ENCODE data around the gene COL17A1. TPM values are rescaled to one million over a fixed set of nuclear protein-coding genes. Genes with fewer than 3 reads are reported as not detected.
A peak's percentile ranks its signal among the peaks of the same experiment; 100 is the strongest.

The COL17A1 gene
- total RNA-seq, 2 donors from 2014 or later: 1.1 to 2.3 TPM

- WGBS, 2 experiments (ENCODE audit: insufficient coverage in 1 of 2, insufficient read length in 1 of 2): 95% methylated on average over 5 of the region's 5 CpGs
- Mint-ChIP-seq H3K27ac (no peak overlapping the region), H3K36me3 (ENCODE audit: low read depth) (no peaks in the 10 kb centered on the region), H3K4me1 (peaks cover 30% of the 10 kb centered on the region), H3K9me3 (no peaks in the 10 kb centered on the region), H3K27me3 (ENCODE audit: insufficient read depth) (no peaks in the 10 kb centered on the region), H3K4me3 (no peak overlapping the region)
- no peaks in the 10 kb centered on the region for H3K36me3 ChIP-seq (ENCODE audit: control insufficient read depth, insufficient read depth, low read length)
- TF ChIP-seq CTCF (conservative IDR thresholded peaks at IDR 0.05): no peak
- H3K27ac ChIP-seq (ENCODE audit: low read depth, low read length): no peak overlapping the region
- no peak overlapping the region for H3K9ac ChIP-seq (ENCODE audit: extremely low read depth, low read length, poor library complexity, severe bottlenecking)
- H3K4me3 ChIP-seq (ENCODE audit: low read length): no peak overlapping the region
- no peaks in the 10 kb centered on the region for H3K9me3 ChIP-seq (ENCODE audit: control insufficient read depth, low read length)
- peaks cover 5% of the 10 kb centered on the region for H3K4me1 ChIP-seq (ENCODE audit: control insufficient read depth, insufficient read depth, low read length)
- DNase-seq: no peak
- H3K27me3 ChIP-seq (ENCODE audit: control insufficient read depth, insufficient read depth, low read length, poor library complexity, severe bottlenecking): no peaks in the 10 kb centered on the region
Observed at GRCh38 chr10:104081998-104082397, 3.7 kb downstream of the COL17A1 start.

- TF ChIP-seq CTCF (conservative IDR thresholded peaks at IDR 0.05): peak; percentile 52
- Histone ChIP-seq H3K27me3 (ENCODE audit: control insufficient read depth, insufficient read depth, low read length, poor library complexity, severe bottlenecking) (no peaks in the 10 kb centered on the region), H3K9ac (ENCODE audit: extremely low read depth, low read length, poor library complexity, severe bottlenecking) (no peak overlapping the region), H3K4me3 (ENCODE audit: low read length) (no peak overlapping the region), H3K27ac (ENCODE audit: low read depth, low read length) (no peak overlapping the region), H3K4me1 (ENCODE audit: control insufficient read depth, insufficient read depth, low read length) (peaks cover 5% of the 10 kb centered on the region), H3K36me3 (ENCODE audit: control insufficient read depth, insufficient read depth, low read length) (no peaks in the 10 kb centered on the region), H3K9me3 (ENCODE audit: control insufficient read depth, low read length) (no peaks in the 10 kb centered on the region)
- no peak overlapping the region for H3K27ac Mint-ChIP-seq
- no peaks in the 10 kb centered on the region for H3K9me3 Mint-ChIP-seq
- DNase-seq: no peak
- H3K27me3 Mint-ChIP-seq (ENCODE audit: insufficient read depth): no peaks in the 10 kb centered on the region
- no CpG with 5 or more reads among the region's 1 CpG for WGBS, 2 experiments (ENCODE audit: insufficient coverage in 1 of 2, insufficient read length in 1 of 2)
- no peak overlapping the region for H3K4me3 Mint-ChIP-seq
- H3K36me3 Mint-ChIP-seq (ENCODE audit: low read depth): no peaks in the 10 kb centered on the region
- H3K4me1 Mint-ChIP-seq: peaks cover 23% of the 10 kb centered on the region
Observed at GRCh38 chr10:104080762-104081161, 4.9 kb downstream of the COL17A1 start.

- no peak overlapping the region for H3K4me3 Mint-ChIP-seq
- 86% methylated on average over 1 to 5 of the region's 5 CpGs for WGBS, 2 experiments (ENCODE audit: insufficient coverage in 1 of 2, insufficient read length in 1 of 2)
- no peaks in the 10 kb centered on the region for H3K9me3 Mint-ChIP-seq
- H3K4me1 ChIP-seq (ENCODE audit: control insufficient read depth, insufficient read depth, low read length): no peaks in the 10 kb centered on the region
- H3K4me3 ChIP-seq (ENCODE audit: low read length): no peak overlapping the region
- H3K27me3 Mint-ChIP-seq (ENCODE audit: insufficient read depth): peaks cover 3% of the 10 kb centered on the region
- DNase-seq: no peak
- H3K27ac Mint-ChIP-seq: no peak overlapping the region
- no peaks in the 10 kb centered on the region for H3K27me3 ChIP-seq (ENCODE audit: control insufficient read depth, insufficient read depth, low read length, poor library complexity, severe bottlenecking)
- H3K27ac ChIP-seq (ENCODE audit: low read depth, low read length): no peak overlapping the region
- peaks cover 11% of the 10 kb centered on the region for H3K4me1 Mint-ChIP-seq
- H3K9ac ChIP-seq (ENCODE audit: extremely low read depth, low read length, poor library complexity, severe bottlenecking): no peak overlapping the region
- H3K36me3 ChIP-seq (ENCODE audit: control insufficient read depth, insufficient read depth, low read length): no peaks in the 10 kb centered on the region
- TF ChIP-seq CTCF (conservative IDR thresholded peaks at IDR 0.05): no peak
- no peaks in the 10 kb centered on the region for H3K36me3 Mint-ChIP-seq (ENCODE audit: low read depth)
- no peaks in the 10 kb centered on the region for H3K9me3 ChIP-seq (ENCODE audit: control insufficient read depth, low read length)
Observed at GRCh38 chr10:104077663-104078151, 8.0 kb downstream of the COL17A1 start.

Data from endodermal cell (in vitro differentiated cells).